Measurements from ENCODE around the gene CCKAR. TPM values are rescaled to one million over a fixed set of nuclear protein-coding genes. Genes with fewer than 3 reads are reported as not detected.

Gene CCKAR
- total RNA-seq: 0.91 and 14.8 TPM in 2 replicates

GRCh38 chr4:26490111-26490959 lies at the start of gene CCKAR:
Gene CCKAR, minus strand, starts transcription at chr4:26490484. Its CDS starts 217 bp downstream, at chr4:26490267.

Other genes starting within 250 kb of the CCKAR start
- gene RBPJ, start 169.5 kb downstream of the CCKAR start, total RNA-seq: 214 and 336 TPM in 2 replicates
- 43.6 and 81.4 TPM in 2 replicates for gene TBC1D19, start 93.6 kb upstream of the CCKAR start, total RNA-seq